Fibroblast of mammary gland (primary cell): ENCODE data around the gene FGF22.
"Not testable (repeated sequence)": the region's sequence is repeated elsewhere in the genome, so short reads cannot be mapped to it uniquely, and the experiment has no call there.

Source experiments
- DNase-seq: peaks from one replicate; pipeline ENCODE4 v3.0.0-alpha.2; 2010; ENCODE audit warnings: low read depth
- H3K4me3 ChIP-seq: 2 replicates; pipeline ENCODE4 v1.5.1; 2011; ENCODE audit warnings: low read depth, mild to moderate bottlenecking, low read length, moderate library complexity; ENCODE audit not compliant: control insufficient read depth
- TF ChIP-seq, protein P1 (sequence below): conservative IDR thresholded peaks from 2 replicates; pipeline ENCODE4 v1.5.1; 2011; ENCODE audit warnings: low read depth, low read length, inconsistent platforms; ENCODE audit not compliant: control insufficient read depth, insufficient read depth

The FGF22 gene

GRCh38 chr19:601790-602189 is 37.9 kb upstream of the FGF22 start:
- H3K4me3 ChIP-seq, result no peak overlapping the region
- TF ChIP-seq, protein P1, sequence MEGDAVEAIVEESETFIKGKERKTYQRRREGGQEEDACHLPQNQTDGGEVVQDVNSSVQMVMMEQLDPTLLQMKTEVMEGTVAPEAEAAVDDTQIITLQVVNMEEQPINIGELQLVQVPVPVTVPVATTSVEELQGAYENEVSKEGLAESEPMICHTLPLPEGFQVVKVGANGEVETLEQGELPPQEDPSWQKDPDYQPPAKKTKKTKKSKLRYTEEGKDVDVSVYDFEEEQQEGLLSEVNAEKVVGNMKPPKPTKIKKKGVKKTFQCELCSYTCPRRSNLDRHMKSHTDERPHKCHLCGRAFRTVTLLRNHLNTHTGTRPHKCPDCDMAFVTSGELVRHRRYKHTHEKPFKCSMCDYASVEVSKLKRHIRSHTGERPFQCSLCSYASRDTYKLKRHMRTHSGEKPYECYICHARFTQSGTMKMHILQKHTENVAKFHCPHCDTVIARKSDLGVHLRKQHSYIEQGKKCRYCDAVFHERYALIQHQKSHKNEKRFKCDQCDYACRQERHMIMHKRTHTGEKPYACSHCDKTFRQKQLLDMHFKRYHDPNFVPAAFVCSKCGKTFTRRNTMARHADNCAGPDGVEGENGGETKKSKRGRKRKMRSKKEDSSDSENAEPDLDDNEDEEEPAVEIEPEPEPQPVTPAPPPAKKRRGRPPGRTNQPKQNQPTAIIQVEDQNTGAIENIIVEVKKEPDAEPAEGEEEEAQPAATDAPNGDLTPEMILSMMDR, result no peak
- no peak for DNase-seq

GRCh38 chr19:602391-603301 is 37.0 kb upstream of the FGF22 start:
- no peak overlapping the region for H3K4me3 ChIP-seq
- TF ChIP-seq, protein P1, result no peak
- no peak for DNase-seq

GRCh38 chr19:603302-603639 is 36.4 kb upstream of the FGF22 start:
- not testable (repeated sequence) for DNase-seq

GRCh38 chr19:603779-604178 is 35.9 kb upstream of the FGF22 start:
- not testable (repeated sequence) for DNase-seq, H3K4me3 ChIP-seq

More at GRCh38 chr19:603302-603639, 36.4 kb upstream of the FGF22 start:
- not testable (repeated sequence) for H3K4me3 ChIP-seq

GRCh38 chr19:604355-604754 is 35.3 kb upstream of the FGF22 start:
- no peak for DNase-seq
- no peak overlapping the region for H3K4me3 ChIP-seq
- TF ChIP-seq, protein P1, result no peak

GRCh38 chr19:605061-605971 is 34.4 kb upstream of the FGF22 start:
- not testable (repeated sequence) for H3K4me3 ChIP-seq, DNase-seq

GRCh38 chr19:607301-608154 is 32.2 kb upstream of the FGF22 start:
- no peak overlapping the region for H3K4me3 ChIP-seq
- TF ChIP-seq, protein P1, result no peak
- DNase-seq, result no peak
